ENCODE measurements around the gene NLGN2. TPM values are rescaled to one million over a fixed set of nuclear protein-coding genes. Genes with fewer than 3 reads are reported as not detected.
"Not testable (repeated sequence)": the region's sequence is repeated elsewhere in the genome, so short reads cannot be mapped to it uniquely, and the experiment has no call there.

The NLGN2 gene
- 8.2 TPM for total RNA-seq

DNA sequence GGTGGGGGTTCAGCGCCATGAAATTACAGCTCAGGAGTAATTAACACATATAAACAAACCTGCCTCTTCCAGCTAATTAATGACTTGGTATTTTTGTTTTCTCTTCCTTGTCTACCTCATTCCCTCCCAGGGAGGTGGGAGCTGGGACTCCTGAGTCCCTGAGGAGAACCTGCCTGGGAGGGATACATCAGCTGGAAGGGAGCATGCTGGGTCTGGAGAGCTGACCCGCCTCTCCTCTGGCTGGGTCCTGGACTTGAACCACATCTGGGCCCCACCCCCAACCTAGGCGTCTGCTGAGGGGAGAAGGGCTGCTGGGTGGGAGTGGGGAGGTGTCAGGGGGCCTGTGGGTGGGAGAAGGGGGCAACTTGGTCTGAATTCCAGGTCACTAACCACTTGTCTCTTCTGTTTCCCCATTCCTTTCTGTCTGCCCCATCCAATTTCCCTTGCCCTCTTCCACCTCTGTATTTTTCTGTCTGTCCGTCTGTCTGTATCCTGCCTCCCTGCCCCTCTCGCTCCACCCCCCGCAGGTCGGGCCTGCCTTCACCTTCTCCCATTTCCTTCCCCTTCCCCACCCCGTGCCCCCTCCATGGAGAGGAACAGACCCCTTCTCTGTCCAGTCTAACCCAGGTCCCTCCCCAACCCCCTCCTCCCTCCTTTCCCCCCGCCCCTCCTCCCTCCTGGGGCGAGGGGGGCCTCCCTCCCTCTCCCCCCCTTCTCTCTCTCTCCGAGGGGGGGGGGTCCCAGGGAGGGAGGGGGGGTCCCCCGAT lies at the start of gene NLGN2:
Gene NLGN2 (plus strand): TSS at position 361 of the 767 bp plus-strand sequence. CDS start 411 bp downstream, outside the sequence.
- FAIRE-seq (no peak), DNase-seq (ENCODE audit: low spot score in 2 of 2) (no peak)

DNA sequence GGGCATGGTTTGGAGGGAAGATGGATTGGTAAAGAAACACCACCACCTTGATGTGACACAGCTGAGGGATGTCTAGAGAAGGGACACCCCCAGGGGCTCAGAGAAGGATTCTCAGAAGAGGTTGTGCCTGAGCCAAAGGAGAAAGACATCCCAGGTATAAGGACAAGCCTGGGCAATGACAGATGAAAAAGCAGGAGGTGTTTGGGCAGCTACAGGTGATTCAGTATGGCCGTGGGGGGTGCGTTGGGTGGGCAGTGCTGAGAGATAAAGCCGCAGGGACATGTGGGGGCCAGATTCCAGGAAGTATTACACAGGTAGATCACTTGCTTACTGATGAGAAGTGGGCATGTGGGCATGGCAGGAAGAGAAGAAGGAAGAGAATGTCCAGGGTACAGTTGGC lies 45.7 kb upstream of the NLGN2 start:
- DNase-seq (ENCODE audit: low spot score in 2 of 2) (no peak), FAIRE-seq (no peak)

DNA sequence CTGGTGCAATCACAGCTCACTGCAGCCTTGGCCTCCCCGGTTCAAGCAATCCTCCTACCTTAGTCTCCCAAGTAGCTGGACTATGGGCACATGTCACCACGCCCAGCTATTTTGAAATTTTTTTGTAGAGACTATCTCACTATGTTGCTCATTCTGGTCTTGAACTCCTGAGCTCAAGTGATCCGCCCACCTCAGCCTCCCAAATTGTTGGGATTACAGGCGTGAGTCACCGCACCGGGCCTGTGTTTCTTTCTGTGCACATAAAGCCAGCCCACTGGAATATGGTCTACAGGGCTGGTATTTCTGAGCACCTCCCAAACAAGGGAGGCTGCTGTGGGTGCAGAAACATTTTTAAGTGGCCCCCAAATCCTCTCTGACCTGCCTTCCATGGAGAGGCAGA lies 44.3 kb upstream of the NLGN2 start:
- FAIRE-seq = no peak
- DNase-seq (ENCODE audit: low spot score in 2 of 2) = no peak

DNA sequence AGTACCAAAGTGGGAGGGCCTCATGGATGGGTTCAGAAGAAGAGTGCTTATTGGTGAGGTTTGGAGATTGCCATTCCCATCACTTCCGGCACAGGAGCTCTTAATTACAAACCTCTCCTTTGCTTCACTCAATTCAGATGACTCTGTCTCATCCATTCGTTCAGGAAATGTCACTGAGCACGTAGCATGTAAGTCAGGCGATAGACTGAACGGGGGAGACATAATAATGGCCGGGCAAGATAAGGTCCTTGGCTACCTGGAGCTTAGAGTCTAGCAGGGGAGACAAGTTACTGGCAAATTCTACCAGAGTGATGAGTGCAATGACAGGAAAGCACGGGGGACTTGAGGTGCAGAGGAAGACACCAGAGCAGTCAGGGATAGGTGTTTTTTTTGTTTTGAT lies 41.7 kb upstream of the NLGN2 start:
- DNase-seq (ENCODE audit: low spot score in 2 of 2); FAIRE-seq: not testable (repeated sequence)

DNA sequence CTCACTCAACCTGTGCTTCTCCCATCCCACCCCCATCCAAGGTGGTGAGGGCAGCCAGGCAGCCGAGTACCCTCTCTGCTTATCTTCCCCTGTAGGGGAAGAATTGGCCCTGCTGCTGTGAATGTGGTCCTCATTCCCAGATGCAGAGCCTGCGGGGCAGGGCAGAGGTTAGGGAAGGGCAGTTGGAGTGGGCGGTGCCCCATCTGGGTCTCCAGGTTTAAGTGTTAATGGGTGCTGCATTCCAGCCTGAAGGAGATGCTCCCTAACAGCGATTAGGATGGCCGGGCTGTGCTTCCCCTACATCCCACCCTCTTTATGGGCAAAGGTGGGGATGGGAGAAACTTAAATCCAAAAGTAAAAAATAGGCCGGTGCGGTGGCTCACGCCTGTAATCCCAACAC lies 40.6 kb upstream of the NLGN2 start:
- FAIRE-seq = no peak
- no peak for DNase-seq (ENCODE audit: low spot score in 2 of 2)

DNA sequence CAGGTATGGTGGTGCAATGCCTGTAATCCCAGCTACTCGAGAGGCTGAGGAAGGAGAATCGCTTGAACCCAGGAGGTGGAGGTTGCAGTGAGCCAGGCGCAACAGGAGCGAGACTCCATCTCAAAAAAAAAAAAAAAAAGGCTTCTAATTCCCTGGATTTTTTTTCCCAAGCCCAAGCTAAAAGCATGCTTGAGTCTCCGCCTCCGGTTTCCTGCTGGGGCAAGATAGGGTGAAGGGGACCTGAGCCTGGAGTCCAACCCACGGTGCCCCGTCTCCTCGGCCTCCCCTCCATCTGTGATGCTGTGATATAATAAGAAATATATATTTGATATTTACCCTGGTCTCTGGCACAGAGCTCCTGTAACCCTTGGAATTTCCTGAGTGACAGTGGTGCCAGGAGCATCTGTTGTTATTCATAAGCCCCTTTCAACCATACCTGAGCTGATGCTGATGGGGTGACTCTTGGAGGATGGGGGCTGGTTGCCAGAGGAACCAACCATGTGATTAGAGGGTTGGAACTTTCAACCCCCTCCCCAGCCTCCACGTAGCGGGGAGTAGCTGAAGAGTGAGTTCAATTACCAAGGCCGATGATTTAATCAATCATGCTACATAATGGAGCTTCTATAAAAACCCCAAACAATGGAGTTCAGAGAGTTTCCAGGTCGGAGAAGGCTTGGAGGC lies 39.6 kb upstream of the NLGN2 start:
- FAIRE-seq (no peak), DNase-seq (ENCODE audit: low spot score in 2 of 2) (no peak)

DNA sequence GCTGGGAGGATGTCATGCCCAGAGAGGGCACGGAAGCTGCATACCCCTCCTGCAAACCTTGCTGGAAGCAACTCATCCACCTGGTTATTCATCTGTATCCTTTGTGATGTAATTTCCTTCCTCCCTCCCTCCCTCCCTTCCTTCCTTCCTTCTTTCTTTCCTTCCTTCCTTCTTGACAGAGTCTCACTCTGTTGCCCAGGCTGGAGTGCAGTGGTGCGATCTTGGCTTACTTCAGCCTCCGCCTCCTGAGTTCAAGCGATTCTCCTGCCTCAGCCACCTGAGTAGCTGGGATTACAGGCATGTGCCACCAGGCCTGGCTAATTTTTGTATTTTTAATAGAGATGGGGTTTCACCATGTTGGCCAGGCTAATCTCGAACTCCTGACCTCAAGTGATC lies 39.0 kb upstream of the NLGN2 start:
- FAIRE-seq; DNase-seq (ENCODE audit: low spot score in 2 of 2): not testable (repeated sequence)

DNA sequence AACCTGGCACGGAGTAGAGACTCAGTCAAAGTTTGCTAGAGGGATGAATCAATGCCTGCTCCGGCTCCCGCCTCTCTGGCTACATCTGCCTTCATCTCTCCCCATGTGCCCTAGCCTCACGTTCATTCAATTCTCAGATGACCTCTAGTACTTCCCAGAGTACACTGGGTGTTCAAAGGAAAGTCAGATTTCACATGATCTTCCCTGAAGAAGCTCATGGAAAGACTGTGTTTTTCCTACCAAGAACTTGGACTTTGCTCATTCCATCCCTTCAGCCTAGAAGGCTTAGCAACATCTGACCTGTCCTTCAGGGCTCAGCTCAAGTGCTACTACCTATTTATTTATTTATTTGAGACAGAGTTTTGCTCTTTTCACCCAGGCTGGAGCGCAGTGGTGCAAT lies 37.8 kb upstream of the NLGN2 start:
- DNase-seq (ENCODE audit: low spot score in 2 of 2) (no peak), FAIRE-seq (no peak)

DNA sequence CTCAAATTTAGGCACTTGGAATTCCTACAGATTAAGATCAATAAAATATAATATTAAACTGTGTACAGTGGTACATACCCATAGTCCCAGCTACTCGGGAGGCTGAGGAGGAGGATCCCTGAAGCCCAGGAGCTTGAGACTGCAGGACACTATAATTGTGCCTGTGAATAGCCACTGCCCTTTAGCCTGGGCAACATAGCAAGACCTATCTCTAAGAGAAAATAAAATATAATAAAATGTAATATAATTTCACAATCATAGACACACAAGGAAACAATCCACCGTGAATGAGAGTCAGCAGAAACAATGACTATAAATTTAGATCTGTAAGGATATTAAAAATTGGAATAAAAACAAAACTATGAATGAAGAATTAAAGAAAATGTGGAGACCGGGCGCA lies 36.8 kb upstream of the NLGN2 start:
- DNase-seq (ENCODE audit: low spot score in 2 of 2) = no peak
- FAIRE-seq = no peak

DNA sequence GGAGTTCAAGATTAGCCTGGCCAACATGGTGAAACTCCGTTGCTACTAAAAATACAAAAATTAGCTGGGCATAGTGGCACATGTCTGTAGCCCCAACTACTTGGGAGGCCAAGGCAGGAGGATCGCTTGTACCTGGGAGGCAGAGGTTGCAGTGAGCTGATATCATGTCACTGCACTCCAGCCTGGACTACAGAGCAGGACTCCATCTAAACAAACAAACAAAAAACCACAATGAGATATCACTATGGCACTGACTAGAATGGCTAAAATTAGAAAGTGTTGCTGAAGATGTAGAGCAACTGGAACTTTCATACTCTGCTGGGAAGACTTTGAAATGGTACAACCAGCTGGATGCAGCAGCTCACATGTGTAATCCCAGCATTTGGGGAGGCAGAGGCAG lies 33.3 kb upstream of the NLGN2 start:
- no peak for FAIRE-seq
- DNase-seq (ENCODE audit: low spot score in 2 of 2) = no peak

DNA sequence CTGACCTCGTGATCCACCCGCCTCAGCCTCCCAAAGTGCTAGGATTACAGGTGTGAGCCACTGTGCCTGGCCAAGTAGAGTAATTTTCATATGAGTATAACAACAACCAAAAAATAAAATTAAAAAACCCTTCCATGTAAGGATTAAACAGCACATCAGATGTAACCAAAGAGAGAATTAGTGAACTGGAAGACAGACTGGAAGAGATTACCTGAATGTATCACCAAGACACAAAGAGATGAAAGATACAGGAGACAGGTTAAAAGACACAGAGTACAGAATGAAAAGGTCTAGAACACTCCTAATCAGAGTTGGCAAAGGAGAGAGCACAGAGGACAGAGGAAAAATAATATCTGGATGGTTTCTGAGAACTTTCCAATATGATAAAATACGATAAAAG lies 28.5 kb upstream of the NLGN2 start:
- FAIRE-seq = no peak

DNA sequence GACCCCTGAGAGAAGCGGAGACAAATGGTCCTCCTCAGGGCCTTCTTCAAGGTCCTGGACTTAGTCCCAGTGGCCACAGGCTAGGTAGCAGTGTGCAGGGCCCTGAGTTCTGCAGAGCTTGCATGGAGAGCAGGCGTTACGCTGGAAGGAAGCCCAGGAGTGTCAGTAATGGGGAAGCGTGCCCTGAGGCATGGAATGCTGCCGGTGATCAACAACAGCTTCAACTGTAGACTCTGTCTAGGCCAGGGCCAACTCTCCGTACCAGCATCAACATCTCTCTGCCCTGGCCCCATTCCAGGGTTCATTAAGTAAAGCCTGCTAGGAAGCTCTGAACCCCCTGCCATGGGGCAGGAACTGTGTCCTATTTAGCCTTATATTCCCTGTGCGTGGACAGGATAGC lies 27.3 kb upstream of the NLGN2 start:
- FAIRE-seq = no peak
- peak in 1 of 2 donors; percentile 41 for DNase-seq (ENCODE audit: low spot score in 2 of 2)

More for the DNA sequence above, 28.5 kb upstream of the NLGN2 start:
- no peak for DNase-seq (ENCODE audit: low spot score in 2 of 2)

DNA sequence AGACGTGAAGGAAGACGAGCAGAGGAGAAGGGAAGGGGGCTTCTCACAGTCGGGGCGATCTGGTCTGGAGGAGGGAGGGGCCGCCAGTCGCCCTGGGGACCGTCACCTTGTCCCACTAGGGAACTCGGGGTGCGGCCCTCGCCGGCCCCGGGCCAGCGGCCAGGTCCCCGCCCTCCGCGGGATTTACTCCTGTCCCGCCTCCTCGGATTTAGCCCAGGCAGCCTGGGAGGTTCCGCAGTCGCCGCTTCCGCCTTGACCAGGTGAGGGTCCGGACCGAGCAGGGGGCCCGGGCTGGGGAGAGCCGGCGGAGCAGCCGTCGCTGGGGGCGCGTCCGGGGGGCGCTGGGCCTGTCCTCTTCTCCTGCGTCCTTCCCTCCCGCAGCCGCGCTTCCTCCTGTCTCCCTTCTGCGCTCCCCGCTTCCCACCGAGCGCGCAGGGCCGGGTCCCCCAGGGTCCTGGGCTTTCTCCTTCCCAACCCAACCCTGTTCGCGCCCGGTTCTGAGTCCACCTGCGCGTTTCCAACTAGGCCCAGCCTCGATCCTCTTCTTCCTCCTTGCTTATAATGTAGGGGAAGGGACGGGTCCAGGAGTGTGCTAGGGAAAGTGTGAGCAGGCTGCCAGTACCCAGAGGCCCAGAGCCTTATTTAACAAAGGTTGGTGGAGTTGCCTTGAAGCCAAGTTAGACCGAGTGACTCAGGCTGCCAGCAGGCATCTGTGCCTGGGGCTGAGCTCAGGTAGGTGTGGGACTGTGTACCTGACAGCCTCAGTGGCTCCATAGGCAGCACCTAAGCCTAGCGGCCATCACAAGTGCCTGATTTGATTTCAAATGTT lies 26.6 kb upstream of the NLGN2 start, which contains the start of gene TNK1:
Gene TNK1 (plus strand): TSS at position 235 of the 829 bp plus-strand sequence. CDS start 1,838 bp downstream, outside the sequence.
- DNase-seq (ENCODE audit: low spot score in 2 of 2) (peak in 1 of 2 donors; percentile 30), FAIRE-seq (no peak)

DNA sequence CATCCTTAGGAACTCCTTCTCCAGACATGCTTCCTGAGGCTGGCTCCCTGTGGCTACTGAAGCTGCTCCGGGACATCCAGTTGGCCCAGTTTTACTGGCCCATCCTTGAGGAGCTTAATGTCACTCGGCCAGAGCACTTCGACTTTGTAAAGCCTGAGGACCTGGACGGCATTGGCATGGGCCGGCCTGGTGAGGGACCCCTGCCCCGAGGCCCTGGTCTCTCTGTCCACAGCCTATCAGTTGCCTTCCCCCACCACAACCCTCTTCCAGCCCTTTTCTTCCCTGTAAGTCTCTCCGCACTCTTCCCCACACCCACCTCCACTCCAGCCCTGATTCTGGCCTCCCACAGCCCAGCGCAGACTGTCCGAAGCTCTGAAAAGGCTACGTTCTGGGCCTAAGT lies 24.7 kb upstream of the NLGN2 start:
- DNase-seq (ENCODE audit: low spot score in 2 of 2) (no peak), FAIRE-seq (no peak)

DNA sequence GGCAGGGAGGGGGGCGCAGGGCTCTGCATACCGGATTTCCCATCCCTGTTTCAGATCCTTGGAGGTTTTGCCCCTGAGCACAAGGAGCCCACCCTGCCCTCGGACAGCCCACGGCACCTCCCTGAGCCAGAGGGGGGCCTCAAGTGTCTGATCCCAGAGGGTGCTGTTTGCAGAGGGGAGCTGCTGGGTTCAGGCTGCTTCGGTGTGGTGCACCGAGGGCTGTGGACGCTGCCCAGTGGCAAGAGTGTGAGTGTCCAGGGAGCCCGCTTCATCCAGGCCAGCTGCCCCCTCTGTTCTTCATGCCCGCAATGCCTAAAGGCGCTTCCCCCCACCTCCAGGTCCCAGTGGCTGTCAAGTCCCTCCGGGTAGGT lies 24.3 kb upstream of the NLGN2 start:
- peak in 1 of 2 donors; percentile 47 for DNase-seq (ENCODE audit: low spot score in 2 of 2)
- FAIRE-seq = no peak

DNA sequence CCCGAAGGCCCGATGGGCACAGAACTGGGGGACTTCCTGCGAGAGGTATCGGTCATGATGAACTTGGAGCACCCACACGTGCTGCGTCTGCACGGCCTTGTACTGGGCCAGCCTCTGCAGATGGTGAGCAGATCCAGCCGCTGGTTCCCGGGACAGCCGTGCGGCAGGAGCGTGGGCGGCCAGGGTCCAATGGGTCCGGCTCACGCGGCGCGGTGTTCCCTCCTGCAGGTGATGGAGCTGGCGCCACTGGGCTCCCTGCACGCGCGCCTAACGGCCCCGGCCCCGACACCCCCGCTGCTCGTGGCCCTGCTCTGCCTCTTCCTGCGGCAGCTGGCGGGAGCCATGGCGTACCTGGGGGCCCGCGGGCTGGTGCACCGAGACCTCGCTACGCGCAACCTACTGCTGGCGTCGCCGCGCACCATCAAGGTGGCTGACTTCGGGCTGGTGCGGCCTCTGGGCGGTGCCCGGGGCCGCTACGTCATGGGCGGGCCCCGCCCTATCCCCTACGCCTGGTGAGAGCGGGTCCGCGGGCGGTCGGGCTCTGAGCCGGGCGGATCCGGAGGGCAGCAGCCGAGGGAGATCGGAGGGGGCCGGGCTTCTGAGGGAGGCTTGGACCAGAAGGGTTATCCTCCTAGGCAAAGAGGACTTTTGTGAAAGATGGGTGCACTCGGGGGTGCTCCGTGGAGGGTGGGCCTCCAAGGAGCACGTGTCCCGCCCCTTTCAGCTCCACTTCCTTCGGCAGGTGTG lies 23.7 kb upstream of the NLGN2 start:
- FAIRE-seq = no peak
- peak; percentile 74 to 82 for DNase-seq (ENCODE audit: low spot score in 2 of 2)

DNA sequence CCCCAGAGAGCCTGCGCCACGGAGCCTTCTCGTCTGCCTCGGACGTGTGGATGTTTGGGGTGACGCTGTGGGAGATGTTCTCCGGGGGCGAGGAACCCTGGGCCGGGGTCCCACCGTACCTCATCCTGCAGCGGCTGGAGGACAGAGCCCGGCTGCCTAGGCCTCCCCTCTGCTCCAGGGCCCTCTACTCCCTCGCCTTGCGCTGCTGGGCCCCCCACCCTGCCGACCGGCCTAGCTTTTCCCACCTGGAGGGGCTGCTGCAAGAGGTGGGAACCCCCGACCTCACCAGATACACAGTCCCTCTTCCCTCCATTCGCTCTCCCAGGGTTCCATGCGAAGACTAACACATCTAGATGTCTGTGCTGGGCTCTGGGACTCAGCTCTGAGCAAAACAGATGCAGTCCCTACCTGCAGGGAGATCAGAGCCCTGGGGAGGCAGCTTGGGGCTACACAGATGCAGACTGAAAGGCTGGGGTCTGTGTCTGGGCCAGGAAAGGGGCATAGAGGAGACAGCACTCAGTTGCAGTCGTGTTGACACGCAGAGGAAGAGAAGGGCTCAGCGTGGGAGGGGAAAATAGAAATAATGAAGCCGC lies 23.1 kb upstream of the NLGN2 start:
- FAIRE-seq (no peak), DNase-seq (ENCODE audit: low spot score in 2 of 2) (peak in 1 of 2 donors; percentile 25)

DNA sequence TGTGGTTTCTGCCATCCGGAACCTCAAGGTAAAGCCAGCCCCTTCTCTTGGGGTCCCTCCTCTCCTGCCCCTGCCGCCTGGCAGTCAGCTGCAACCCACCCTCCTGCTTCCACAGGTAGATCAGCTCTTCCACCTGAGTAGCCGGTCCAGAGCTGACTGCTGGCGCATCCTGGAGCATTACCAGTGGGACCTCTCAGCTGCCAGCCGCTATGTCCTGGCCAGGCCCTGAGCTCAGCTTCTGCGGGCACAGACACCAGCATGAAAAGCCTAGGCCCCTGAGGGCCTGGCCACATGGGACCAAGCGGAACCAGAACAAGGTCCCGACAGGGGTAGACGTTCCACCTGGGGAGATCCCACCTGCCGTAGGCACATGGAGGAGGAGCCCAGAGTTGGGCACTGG lies 18.8 kb upstream of the NLGN2 start:
- DNase-seq (ENCODE audit: low spot score in 2 of 2) (peak in 1 of 2 donors; percentile 2), FAIRE-seq (no peak)

DNA sequence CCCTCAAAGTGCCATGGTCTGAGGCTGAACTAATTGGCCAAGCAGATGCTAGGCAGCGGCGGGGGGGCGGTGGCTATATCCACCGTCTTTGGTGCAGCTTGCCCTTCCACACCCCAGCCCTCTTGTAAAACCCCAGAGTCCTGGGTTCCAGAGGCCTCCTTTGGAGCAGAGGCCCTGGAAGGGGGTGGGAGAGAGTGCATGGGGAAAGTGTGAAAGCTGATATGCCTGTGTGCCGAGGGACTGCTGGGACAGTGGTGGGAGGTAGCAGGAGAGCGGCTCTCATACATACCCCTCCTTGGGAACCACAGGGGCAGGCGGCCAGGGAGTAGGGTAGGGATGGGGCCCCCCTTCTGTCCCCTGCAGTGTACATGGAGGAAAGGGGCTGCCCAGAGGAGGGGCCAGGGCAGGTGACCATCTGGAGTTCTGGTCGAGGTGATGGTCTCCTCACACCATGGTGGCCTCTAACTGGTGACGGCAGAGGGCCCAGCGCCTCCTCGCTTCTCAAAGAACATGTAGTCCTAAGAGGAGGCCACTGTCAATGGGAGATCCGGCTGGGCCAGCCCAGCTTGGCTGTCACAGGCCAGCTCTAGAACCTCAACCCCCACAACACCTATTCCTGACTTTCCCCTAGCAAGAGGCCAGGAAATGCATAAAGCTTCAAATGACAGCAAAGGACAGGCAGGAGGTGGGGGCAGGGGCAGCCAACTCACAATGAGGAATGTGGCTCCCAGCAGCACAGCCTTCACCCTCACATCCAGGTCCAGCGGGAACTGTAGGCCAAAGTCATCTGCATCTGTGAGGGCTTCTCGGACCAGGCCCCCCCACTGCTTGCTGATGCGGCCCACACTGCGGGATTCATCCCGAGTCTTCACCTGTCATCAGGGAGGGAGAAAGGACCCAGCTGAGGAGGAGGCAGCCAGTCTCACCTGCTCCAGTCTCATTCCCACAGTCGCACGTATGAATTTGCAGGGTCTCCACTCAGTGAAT lies 17.4 kb upstream of the NLGN2 start:
- FAIRE-seq = no peak
- DNase-seq (ENCODE audit: low spot score in 2 of 2) = no peak
